SW 1271 (cell line): ENCODE results near the gene ACACA.
"Not testable (repeated sequence)": the region's sequence is repeated elsewhere in the genome, so short reads cannot be mapped to it uniquely, and the experiment has no call there.

ENCODE experiments used
- DNase-seq, 2 experiments: peaks; one replicate each; lab custom pipeline; 2025; lab: John Stamatoyannopoulos, UW

The ACACA gene

GRCh38 chr17:37177254-37177870 is 229.3 kb downstream of the ACACA start:
- no peak for DNase-seq

GRCh38 chr17:37176723-37177122 is 229.9 kb downstream of the ACACA start:
- DNase-seq, result no peak

- no peak for DNase-seq
Observed at GRCh38 chr17:37174205-37174604, 232.4 kb downstream of the ACACA start.

- no peak for DNase-seq
Observed at GRCh38 chr17:37170881-37171425, 235.7 kb downstream of the ACACA start.

- no peak for DNase-seq
Observed at GRCh38 chr17:37168731-37169353, 237.8 kb downstream of the ACACA start.

- no peak for DNase-seq
Observed at GRCh38 chr17:37167756-37168155, 238.9 kb downstream of the ACACA start.

GRCh38 chr17:37164057-37164456 is 242.6 kb downstream of the ACACA start:
- DNase-seq, result no peak

- no peak for DNase-seq
Observed at GRCh38 chr17:37162800-37163199, 243.8 kb downstream of the ACACA start.

- no peak for DNase-seq
Observed at GRCh38 chr17:37160944-37161343, 245.7 kb downstream of the ACACA start.

- no peak for DNase-seq
Observed at GRCh38 chr17:37158290-37158689, 248.3 kb downstream of the ACACA start.

GRCh38 chr17:37148156-37148555 is 258.5 kb downstream of the ACACA start:
- DNase-seq, result no peak

GRCh38 chr17:37147301-37147812 is 259.3 kb downstream of the ACACA start:
- DNase-seq, result no peak

GRCh38 chr17:37146086-37147064 is 260.3 kb downstream of the ACACA start:
- no peak for DNase-seq

- DNase-seq, result no peak
Observed at GRCh38 chr17:37144075-37144701, 262.4 kb downstream of the ACACA start.

GRCh38 chr17:37143558-37143957 is 263.1 kb downstream of the ACACA start:
- DNase-seq, result not testable (repeated sequence)

- no peak for DNase-seq
Observed at GRCh38 chr17:37142294-37142896, 264.2 kb downstream of the ACACA start.

- DNase-seq, result no peak
Observed at GRCh38 chr17:37138571-37139120, 268.0 kb downstream of the ACACA start.

- no peak for DNase-seq
Observed at GRCh38 chr17:37137906-37138514, 268.6 kb downstream of the ACACA start.

- DNase-seq, result no peak
Observed at GRCh38 chr17:37137070-37137610, 269.5 kb downstream of the ACACA start.

GRCh38 chr17:37135576-37135975 is 271.1 kb downstream of the ACACA start:
- DNase-seq, result no peak
